Measurements from ENCODE around the gene TRAIP.

- no peak for TF ChIP-seq EZH2 (IDR thresholded peaks at IDR 0.05; ENCODE audit: insufficient read depth, low read length)
- TF ChIP-seq, protein P1, sequence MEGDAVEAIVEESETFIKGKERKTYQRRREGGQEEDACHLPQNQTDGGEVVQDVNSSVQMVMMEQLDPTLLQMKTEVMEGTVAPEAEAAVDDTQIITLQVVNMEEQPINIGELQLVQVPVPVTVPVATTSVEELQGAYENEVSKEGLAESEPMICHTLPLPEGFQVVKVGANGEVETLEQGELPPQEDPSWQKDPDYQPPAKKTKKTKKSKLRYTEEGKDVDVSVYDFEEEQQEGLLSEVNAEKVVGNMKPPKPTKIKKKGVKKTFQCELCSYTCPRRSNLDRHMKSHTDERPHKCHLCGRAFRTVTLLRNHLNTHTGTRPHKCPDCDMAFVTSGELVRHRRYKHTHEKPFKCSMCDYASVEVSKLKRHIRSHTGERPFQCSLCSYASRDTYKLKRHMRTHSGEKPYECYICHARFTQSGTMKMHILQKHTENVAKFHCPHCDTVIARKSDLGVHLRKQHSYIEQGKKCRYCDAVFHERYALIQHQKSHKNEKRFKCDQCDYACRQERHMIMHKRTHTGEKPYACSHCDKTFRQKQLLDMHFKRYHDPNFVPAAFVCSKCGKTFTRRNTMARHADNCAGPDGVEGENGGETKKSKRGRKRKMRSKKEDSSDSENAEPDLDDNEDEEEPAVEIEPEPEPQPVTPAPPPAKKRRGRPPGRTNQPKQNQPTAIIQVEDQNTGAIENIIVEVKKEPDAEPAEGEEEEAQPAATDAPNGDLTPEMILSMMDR (IDR thresholded peaks at IDR 0.05; ENCODE audit: insufficient read depth, low read depth, low read length), result no peak
Observed at GRCh38 chr3:49867400-49867799, 11.0 kb upstream of the TRAIP start.

Measured in astrocyte (in vitro differentiated cells and primary cell).